Cerebellar cortex (tissue), 1 donor: ENCODE results near the gene PTH1R.

Experiments used
- DNase-seq: peaks from one replicate; pipeline ENCODE4 v3.0.0-alpha.2; 2015; ENCODE audit warnings: low spot score

The PTH1R gene

GRCh38 chr3:46849686-46850467 lies 27.6 kb upstream of the PTH1R start:
- no peak for DNase-seq

DNA sequence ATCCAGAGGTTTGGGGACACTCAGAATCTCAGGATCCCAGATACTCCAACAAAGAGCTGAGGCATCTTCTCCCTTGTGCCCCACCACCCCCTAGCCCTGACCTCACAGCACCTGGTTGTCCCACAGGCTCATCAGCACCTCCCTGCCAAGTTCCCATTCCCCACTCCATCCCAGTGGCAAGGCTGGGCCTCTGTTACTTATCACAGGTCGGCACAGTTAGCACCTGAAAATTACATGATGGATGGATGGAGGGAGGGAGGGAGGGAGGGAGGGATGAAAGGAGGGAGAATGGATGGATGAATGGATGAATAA lies 27.1 kb upstream of the PTH1R start:
- no peak for DNase-seq

- no peak for DNase-seq
These were observed 25.9 kb upstream of the PTH1R start for GRCh38 chr3:46851364-46852333.

- no peak for DNase-seq
These were observed 25.2 kb upstream of the PTH1R start for GRCh38 chr3:46852334-46852720.

DNA sequence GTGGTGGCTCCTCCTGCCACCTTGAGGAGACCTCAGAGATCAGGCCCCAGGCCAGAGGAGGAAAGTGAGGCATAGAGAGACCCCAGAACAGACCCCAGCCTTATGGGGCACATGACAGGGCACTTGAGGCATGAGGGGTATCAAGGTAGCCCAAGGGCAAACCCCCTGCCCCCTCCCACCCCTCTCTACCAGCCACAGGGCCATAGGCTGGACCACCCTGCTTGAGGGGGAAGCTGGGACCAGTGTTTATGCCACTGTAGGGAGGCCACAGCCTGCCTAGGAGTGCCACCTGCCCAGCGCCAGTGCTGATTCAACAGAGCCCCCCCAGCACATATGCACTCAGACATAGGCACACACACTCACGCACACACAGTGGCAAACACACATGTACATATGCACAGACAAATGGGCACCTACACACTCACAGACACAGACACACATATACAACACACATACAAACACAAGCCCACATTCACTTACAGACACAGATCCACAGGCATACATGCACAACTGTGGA lies 24.6 kb upstream of the PTH1R start:
- no peak for DNase-seq

DNA sequence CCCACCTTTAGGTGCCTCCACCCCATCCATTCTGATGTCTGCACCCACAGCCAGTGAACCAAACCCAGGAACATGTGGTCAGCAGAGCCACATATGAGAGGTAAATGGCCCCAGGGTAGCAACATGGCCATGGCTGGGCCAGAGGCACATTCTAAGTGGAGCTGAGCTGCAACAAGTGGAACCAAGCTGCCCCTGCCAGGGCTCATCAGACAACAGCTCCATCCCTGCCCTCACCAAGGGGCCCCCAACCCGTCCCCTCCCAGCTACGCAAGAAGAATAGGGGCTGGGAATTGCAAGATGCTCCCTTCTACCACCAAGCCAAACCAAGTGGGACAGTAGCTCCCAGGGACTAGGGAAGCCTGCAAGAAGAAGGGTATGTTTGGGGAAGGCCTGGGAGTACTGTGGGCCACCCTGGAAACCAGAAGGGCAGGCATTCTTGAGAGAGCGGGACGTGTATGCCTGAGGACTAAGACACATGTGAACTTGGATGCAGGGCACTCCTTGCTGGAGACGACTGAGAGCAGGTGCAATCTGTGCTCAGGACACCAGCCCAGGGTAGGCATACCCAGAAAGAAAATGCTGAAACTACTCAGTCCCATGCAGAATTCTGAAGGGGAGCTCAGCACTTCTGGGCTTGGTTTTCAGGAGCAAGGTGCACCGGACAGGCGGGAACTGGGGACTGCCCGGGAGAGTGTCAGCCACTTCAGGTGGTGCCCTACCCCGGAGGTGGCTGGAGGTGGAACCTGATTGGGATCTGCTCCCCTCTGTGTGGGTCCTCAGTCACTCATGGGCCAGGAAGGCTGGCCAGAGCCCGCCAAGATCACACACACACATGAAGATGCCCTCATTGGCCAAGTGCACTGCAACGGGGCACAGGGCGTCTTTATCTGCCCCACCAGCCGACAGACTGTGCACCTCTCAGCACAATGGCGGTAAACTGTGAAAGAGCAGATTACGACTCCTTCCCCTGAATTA lies 23.8 kb upstream of the PTH1R start:
- no peak for DNase-seq

DNA sequence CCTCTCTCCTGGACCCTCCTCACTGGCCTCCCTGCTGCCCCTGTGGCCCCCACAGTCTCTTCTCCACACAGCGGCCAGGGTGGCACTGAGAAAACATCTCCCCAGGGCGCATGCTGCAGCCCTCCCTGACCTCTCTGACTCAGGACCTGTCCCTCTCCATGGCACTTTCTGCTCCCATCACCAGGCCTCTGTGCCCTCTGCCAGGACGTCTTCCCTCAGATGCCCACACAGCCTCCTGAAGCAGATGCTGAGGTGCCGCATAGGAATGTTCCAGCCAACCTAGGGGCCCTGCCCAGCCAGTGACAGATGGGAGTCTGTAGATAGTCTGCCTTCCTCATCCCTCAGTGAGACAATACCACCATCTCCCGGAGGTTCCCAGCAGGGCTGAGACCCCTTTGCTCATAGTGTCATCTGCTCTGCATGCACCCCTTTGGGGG lies 22.9 kb upstream of the PTH1R start:
- no peak for DNase-seq

- DNase-seq, result no peak
These were observed 20.7 kb upstream of the PTH1R start for GRCh38 chr3:46856576-46857471.

- DNase-seq, result no peak
These were observed 19.8 kb upstream of the PTH1R start for GRCh38 chr3:46857485-46858341.

DNA sequence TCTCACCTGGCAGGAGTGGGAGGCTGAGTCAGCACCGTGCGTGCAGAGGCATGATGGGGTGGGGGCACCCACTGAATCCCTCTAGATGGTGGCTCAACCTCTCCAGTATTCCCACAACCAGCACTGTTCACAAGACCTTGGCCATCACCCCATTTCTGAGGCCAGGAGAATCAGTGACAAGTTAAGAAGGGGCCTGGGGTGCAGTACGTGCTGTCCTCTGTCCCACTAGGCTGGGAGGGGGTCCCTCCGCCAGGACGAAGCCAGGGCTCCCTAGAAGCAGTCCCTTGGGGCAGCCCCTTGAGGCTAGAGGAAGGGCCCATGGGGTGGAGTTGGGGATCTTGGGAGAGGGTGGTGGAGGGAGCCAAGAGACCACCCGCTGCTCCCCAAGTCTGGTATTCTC lies 19.1 kb upstream of the PTH1R start:
- no peak for DNase-seq

DNA sequence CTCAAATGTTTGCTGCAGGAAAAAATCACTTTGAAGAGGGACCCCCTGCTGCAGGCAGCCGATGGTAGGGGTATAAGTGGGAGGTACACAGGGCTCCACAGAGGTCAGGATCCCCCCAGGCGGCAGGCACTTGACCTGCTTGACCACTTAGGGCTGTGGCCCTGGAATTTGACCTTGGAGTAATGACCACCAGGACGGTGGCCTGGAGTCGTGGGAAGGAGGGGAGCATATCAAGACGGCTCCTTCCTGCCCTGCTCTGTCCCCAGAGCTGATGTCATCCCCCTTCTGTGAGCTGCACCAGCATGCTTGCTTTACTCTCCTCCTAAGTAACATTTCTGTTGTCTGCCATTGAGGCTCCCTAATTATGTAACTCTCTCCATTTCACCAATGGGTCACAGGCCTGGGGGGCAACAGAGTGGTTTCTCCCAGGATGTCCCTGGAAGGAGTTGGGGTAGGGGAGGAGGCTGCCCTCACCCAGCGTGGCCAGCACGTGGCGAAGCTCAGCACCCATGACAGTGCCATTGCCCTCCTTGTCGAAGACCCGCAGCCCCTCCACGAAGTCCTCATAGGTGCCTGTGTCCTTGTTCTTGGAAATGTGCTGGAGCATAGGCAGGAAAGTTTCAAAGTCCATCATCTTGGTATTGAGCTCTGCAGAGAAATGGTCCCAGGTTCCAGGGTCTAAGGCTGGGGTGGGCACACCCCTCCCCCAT lies 18.4 kb upstream of the PTH1R start:
- no peak for DNase-seq

GRCh38 chr3:46860017-46860809 lies 17.3 kb upstream of the PTH1R start:
- DNase-seq, result no peak

GRCh38 chr3:46860810-46861604 lies 16.5 kb upstream of the PTH1R start:
- DNase-seq, result no peak

DNA sequence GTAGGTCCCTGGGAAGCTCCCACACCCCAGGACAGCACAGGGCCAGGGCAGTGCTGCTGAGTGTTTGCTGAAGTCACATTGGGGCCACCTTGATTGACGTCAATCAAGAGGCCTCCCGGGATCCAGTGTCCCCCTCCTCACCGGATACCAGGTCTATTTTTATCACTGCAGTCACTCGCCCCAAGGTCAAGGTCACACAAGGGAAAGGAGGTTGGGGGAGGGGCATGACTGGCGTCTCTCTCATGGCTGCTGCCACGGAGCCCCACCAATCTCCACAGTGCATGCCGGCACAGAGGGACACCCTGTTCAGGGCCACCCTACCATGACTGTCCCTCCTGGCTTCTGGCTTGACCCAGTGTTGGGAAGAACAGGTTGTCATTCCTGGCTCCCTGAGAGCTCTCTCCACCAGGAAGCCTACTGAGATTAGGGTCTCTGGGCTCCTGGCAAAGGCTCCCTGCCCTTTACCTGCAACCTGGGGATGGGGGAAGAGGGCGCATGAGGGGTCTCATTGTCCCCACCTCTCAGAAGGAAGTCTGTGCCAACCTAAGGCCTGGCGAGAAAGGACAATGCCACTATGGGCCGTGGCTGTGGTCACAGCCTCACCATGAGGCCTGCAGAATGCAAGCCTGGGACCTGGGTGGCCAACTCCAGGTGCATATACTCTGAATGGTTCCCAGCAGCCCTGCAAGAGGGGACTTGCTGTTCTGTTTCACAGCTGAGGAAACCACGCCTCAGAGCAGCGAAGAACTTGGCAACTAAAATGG lies 15.7 kb upstream of the PTH1R start:
- no peak for DNase-seq

- DNase-seq, result no peak
These were observed 15.0 kb upstream of the PTH1R start for GRCh38 chr3:46862369-46863025.

- DNase-seq, result no peak
These were observed 14.2 kb upstream of the PTH1R start, which contains the start of gene MYL3 for GRCh38 chr3:46863261-46863782. MYL3 (minus strand) TSS chr3:46863444; CDS start chr3:46863390, 54 bp downstream.
